ENCODE data around the gene IL1RL1.

Gene IL1RL1

GRCh38 chr2:102369866-102370265 lies 58.5 kb downstream of the IL1RL1 start:
- DNase-seq (ENCODE audit: low spot score) = no peak

DNA sequence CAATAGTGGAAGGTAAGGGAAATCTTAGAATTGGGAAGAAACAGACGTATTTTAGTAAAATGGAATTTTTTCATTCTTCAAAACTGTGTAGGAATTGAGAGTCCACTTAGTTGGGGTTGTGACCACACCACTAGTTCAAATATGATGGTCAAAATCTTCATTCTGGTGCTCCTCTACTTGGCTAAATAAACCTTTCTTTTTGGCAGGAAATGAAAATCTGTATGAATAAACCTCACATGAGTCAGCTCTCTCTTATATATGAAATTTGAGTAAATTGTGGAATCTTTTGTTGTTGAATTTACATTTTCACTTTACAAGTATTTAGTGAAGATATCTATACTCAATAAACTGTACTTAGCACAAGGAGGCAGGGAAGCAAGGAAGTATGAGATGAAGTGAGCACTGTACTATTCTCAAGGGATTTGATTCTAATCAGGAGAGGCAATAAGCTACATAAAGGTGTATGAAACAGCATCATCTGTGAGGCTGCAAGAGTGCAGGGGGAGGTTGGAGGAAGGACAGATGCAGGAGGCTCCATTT lies 64.8 kb downstream of the IL1RL1 start:
- no peak for DNase-seq (ENCODE audit: low spot score)

- no peak for DNase-seq (ENCODE audit: low spot score)
These were observed 72.4 kb downstream of the IL1RL1 start for GRCh38 chr2:102383722-102384121.

- DNase-seq (ENCODE audit: low spot score) = no peak
These were observed 74.2 kb downstream of the IL1RL1 start for GRCh38 chr2:102385522-102385921.

GRCh38 chr2:102386004-102386403 lies 74.6 kb downstream of the IL1RL1 start:
- DNase-seq (ENCODE audit: low spot score) = no peak

GRCh38 chr2:102386867-102387541 lies 75.6 kb downstream of the IL1RL1 start:
- DNase-seq (ENCODE audit: low spot score) = no peak

DNA sequence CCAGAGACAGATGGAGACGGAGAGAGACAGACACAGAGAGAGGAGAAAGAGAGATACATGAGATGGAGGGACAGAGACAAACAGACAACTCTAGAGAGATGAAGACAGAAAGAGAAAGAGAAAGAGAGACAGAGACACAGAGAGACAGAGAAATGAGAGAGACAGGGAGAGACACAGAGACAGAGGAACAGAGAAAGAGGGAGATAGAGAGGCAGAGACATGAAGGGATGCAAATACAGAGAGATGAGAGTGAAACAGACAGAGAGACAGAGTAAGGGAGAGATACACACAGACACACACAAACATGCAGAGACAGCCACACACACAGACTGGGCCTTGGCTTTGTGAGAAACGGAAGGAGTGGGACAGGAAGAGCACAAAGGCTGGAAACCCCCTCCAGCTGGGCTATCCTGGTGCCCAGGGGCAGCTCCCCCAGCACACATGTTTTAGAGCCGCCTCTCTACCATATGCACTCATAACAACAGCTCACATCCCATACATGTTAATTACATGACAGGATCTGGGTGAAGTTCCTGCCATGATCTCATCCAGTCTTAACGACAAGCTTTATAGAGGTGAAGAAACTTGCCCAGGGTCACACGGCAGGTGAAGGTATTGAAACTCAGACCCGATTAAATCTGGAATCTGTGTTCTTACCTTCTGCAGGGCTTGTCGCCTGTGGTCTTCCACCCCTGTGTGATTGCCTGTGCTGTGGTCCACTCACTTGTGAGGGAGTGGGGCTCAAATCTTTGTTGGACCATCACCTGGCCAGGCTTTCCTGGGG lies 76.6 kb downstream of the IL1RL1 start:
- no peak for DNase-seq (ENCODE audit: low spot score)

GRCh38 chr2:102391565-102391964 lies 80.2 kb downstream of the IL1RL1 start:
- DNase-seq (ENCODE audit: low spot score) = no peak

GRCh38 chr2:102392096-102392495 lies 80.7 kb downstream of the IL1RL1 start:
- DNase-seq (ENCODE audit: low spot score) = no peak

DNA sequence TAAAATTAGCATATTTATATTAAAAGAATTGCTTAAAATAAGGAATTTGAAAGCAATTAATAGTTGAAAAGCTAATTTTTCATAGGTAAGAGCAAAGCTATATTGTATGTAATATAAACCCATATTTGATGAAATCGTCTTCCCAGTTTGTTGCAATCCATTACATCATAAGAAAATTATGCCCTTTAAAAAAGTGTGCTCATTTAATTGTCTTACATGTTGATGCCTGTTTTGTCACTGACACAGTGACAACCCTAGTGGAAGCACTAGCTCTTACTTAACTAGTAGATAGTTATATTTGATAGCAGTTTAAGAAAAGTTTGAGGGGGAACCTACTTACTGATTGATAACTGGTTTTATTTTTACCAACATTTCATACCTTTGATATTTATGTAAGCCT lies 81.6 kb downstream of the IL1RL1 start:
- no peak for DNase-seq (ENCODE audit: low spot score)

DNA sequence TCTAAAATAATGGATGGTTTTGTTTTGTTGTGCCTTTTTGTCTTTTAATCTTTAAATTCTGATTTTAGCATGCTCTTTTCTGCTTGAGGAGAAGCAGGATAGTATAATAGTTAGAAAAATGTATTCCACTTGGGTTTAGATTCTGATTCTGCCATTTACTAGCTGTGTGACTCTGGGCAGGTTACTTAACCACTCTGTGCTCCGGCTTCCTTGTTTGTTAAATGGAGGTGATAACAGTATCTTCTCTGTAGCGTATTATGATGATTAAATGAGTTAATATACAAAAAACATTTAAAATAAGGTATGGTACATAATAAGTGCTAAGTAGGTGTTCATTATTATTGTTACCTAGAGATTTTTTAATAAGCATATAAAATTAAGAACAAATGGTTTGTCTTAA lies 84.6 kb downstream of the IL1RL1 start:
- DNase-seq (ENCODE audit: low spot score) = no peak

GRCh38 chr2:102397209-102397608 lies 85.8 kb downstream of the IL1RL1 start:
- no peak for DNase-seq (ENCODE audit: low spot score)

GRCh38 chr2:102399499-102400141 lies 88.3 kb downstream of the IL1RL1 start:
- no peak for DNase-seq (ENCODE audit: low spot score)

DNA sequence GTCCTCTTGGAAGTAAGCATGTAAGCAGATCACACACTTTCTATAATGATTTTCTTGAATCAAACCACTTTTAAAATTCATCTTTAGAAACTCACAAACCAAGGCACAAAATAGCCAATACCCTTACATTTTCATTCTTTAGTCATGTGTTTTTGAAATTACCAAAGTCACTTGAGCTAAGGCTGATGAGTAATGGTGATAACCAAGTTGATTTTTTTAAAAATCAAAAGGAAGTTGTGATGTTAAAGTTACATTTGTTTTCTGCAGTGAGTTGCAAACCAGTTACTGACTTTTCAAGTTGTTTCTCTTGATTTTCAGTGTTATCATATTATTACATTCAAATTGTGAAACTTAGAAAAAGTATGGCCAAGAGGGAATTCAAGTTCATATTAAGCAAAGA lies 90.1 kb downstream of the IL1RL1 start:
- no peak for DNase-seq (ENCODE audit: low spot score)
